Activated CD4-positive, alpha-beta T cell treated with anti-CD3 and anti-CD28 coated beads, Interleukin-2, amount 50 U/mL, for 48 hours (primary cell): ENCODE results near the gene SASH1.

Experiments used
- DNase-seq, 2 experiments: peaks; one replicate each; pipeline ENCODE4 v3.0.0-alpha.2; 2020

Gene SASH1

DNA sequence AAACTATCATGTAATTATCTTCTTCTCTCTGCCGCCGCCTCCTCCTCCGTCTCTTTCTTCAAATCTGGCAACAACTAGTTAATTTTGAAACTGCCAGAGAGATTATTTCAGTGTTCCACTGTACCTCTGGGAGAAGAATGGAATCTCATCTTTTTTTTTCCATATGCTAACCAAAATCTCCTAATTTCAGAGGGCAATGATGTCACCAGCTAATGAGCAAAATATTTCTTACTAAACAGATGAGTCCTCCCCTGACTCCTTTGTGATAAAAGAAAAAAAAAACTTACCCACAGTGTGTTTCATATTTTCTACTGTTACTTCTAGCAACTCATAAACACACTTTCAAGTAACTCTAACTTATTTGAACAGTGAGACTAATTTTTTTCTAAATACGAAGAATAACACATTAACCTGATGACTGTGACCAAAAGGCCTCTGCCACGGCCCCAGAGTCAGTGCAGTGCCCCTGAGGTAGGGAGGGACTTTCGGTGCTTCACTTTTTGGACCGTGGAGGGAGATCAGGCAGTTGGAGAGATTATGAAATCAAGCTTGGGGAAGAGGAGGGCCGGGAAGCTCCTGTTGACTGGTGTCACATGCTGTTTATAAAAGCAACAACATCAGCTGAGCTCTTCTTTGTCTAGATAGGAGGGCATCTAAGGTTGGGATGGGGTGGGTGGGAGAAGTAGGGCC is 159.6 kb downstream of the SASH1 start:
- DNase-seq: no peak

DNA sequence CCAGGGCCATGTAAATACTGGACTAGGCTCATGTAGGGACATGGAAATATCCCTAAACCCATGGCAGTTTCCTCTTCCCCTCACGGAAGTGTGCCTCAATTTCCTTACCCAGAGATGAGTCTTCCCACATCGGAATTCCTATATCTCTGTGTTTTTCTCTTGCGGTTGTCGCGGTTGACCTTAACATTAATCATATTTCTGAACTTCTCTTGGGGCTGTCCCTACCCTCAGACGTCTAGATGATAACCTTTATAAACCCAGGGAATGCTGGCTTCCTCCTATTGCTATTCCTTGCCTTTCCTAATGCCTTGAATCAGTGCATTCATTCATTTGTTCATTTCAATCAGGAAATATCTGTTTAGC is 160.1 kb downstream of the SASH1 start:
- no peak for DNase-seq

- no peak for DNase-seq
These were observed 161.1 kb downstream of the SASH1 start for GRCh38 chr6:148503703-148504102.

DNA sequence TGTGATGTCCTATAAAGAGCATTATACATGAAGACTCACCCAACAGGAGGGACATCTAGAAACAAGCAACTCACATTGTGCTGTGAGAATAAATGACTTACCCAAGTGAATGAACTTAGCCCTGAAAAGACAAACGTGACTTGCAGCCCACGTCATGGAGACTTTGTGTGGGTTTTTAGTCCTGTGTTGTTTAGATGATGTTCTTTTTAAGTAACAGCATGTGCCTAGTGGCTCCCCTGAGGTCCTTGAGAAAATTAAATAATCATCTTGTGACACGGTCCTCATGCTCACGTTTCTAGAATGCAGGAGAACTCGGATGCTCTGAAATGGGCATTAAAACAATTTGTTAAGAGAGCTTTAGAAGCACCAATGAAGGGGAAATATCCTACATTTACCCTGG is 165.1 kb downstream of the SASH1 start:
- DNase-seq: no peak

DNA sequence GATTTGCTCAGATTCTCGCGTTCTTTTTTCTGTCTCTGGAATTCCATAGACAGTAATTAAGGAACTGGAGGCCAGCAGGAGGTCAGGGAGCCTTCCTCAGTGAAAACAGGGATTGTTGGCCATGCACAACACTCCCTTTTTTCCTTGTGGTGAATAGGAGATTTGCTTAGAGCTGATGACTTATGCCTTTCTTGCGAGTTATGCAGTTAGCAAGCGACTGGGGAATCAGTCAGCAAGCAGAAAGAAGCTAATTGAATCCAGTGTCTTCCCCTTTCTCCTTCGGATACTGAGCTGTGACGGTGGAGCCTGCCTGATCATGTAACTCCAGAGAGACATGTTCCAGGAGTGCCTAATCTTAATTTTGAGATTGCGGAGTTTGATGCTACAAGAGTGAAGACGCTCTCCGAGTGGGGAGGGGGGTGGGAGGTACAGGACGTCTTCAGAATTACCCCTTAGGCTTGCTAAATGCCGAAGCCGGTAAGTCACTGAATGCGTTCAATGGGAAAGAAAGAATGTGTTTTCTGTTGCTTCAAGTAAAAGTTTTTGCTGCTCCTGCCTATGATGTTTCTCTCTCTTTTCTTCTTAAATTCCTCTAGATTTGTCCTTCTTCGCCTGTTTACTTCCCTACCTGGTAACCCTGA is 165.9 kb downstream of the SASH1 start:
- no peak for DNase-seq

DNA sequence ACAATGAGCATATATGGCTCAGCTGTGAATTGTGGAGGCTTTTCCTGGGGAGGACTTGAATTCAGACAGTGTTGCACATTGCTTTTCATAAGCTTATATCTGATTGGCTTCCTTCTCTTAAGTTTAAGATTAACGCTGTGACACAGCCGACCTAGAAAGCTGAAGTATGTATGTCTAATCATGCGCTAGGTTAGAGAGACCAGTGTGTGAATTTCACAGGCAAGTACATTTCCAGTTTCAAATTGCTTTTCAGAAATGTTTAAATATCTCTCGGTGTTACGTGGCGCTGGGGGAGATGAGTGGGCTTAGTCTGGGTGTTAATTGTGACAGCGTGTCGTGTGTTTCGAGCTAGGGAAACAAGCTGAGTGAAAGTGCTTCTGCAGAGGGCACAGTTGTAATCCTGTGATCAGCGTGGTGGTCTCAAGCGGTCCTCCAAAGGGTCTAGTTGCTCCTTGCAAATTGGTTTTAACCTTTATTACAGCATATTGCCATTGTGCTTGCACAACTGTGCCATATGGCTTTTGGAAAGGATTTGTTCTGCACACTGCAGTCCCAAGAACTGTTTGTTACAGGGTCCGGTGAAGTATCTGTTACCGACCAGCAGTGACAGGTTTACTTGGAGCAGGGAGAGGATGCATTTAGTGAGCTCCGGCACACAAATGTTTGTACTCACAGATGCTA is 166.6 kb downstream of the SASH1 start:
- DNase-seq: no peak

- DNase-seq: no peak
These were observed 167.4 kb downstream of the SASH1 start for GRCh38 chr6:148509800-148510581.

- no peak for DNase-seq
These were observed 170.8 kb downstream of the SASH1 start for GRCh38 chr6:148513145-148514071.

GRCh38 chr6:148514091-148514845 is 171.6 kb downstream of the SASH1 start:
- no peak for DNase-seq

DNA sequence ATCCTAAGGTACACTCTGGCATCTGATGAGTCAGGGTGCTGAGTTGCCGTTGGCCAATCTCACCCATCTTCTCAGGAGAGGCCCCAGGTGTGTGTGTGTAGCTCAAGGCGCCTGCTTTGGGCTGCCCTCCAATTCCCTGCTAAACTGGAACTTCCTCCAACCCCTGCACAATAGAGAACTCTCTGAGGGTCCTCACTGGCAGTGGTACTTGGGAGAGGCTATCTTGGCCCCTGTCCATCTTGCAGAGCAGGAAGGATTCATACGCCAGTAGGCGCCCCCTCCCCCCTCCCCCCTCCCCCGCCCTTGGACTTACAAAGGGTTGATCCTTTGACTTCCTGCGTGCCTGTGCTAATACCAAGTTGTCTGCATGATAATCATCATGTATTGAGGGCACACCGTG is 173.6 kb downstream of the SASH1 start:
- DNase-seq: no peak

- no peak for DNase-seq
These were observed 174.0 kb downstream of the SASH1 start for GRCh38 chr6:148516617-148517016.

GRCh38 chr6:148517470-148517869 is 174.8 kb downstream of the SASH1 start:
- DNase-seq: no peak

- DNase-seq: no peak
These were observed 176.0 kb downstream of the SASH1 start for GRCh38 chr6:148518511-148519156.

GRCh38 chr6:148520109-148520841 is 177.6 kb downstream of the SASH1 start:
- no peak for DNase-seq

DNA sequence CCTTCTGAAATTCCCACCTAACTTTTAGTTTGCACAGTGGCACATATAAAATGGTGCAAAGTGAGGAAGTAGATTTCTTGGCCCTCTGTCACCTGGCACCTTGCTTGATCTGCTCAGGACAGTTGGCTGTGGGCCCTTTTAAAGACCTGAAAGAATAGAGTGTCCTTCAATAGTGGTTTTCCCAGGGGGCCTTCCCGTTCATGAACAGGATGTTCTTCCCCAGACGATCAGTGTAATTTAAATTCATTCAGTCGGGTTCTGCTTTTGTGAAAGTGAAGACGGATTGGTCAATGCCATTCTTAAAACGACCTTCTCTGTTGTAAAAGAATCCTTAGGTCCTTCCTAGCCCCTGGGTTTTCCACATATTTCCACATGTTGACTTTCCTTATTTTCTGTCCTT is 178.5 kb downstream of the SASH1 start:
- no peak for DNase-seq

DNA sequence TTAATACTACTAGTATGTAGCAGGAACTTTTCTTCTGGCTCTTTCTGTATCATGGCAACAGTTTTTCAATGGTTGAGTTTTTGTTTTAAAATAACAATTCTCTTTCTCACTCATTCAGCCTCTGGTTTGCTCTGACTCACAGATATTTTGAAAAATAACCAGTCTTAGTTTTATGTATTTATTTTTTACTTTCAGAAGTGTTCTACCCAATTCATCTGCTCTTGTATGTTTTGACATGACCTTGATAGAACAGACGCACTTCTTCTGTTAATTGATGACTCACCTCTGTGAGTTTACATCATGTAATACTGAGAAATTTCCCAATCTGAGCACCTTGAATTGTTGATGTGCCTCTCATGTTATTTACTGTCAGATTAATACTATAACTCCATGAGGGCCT is 178.9 kb downstream of the SASH1 start:
- no peak for DNase-seq

- DNase-seq: no peak
These were observed 180.4 kb downstream of the SASH1 start for GRCh38 chr6:148523048-148523447.

GRCh38 chr6:148523551-148523950 is 180.9 kb downstream of the SASH1 start:
- no peak for DNase-seq

DNA sequence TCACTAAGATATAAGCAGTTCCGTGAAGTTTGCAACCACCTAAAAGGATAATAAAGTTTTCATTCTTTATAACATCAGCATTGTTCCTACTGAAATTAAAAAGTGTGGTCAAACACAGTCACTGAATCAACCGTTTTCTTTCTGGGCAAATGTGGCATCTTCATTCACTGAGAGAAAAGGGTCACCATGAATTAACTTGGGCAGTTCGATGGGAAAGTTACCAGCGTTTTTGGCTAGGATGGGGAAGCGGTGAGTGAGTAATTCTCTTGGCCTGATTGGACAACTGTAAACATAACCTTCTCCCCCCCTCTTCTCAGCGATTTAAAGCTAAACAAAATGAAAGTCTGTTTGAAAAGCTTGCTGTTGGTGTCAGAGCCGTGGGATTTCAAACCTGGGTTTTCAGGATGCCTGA is 181.8 kb downstream of the SASH1 start:
- DNase-seq: no peak

- DNase-seq: peak in 1 of 2 experiments; percentile 23
These were observed 182.3 kb downstream of the SASH1 start for GRCh38 chr6:148524976-148525375.
